GM18519 (cell line): ENCODE measurements around the gene ITGA1.
"Not testable (repeated sequence)": the region's sequence is repeated elsewhere in the genome, so short reads cannot be mapped to it uniquely, and the experiment has no call there.

ENCODE experiments used
- ATAC-seq: cut with Tn5 transposase; IDR thresholded peaks from one replicate; pipeline ENCODE4 v1.9.1; 2021; ENCODE audit warnings: mild to moderate bottlenecking, moderate library complexity; ENCODE audit not compliant: unreplicated experiment, low FRiP score

The ITGA1 gene

GRCh38 chr5:52824827-52825226 is 37.1 kb downstream of the ITGA1 start:
- ATAC-seq, result no peak

- peak; percentile 89 for ATAC-seq
Observed at GRCh38 chr5:52825826-52826225, 38.1 kb downstream of the ITGA1 start.

GRCh38 chr5:52827815-52828214 is 40.1 kb downstream of the ITGA1 start:
- ATAC-seq, result no peak

GRCh38 chr5:52829664-52830063 is 41.9 kb downstream of the ITGA1 start:
- no peak for ATAC-seq

GRCh38 chr5:52830650-52831049 is 42.9 kb downstream of the ITGA1 start:
- ATAC-seq, result no peak

GRCh38 chr5:52831786-52832511 is 44.2 kb downstream of the ITGA1 start:
- no peak for ATAC-seq

- ATAC-seq, result no peak
Observed at GRCh38 chr5:52834320-52834719, 46.6 kb downstream of the ITGA1 start.

- ATAC-seq, result no peak
Observed at GRCh38 chr5:52837068-52837467, 49.4 kb downstream of the ITGA1 start.

GRCh38 chr5:52837591-52838001 is 49.9 kb downstream of the ITGA1 start:
- ATAC-seq, result no peak

GRCh38 chr5:52838326-52839015 is 50.8 kb downstream of the ITGA1 start:
- no peak for ATAC-seq

GRCh38 chr5:52839285-52839684 is 51.6 kb downstream of the ITGA1 start:
- ATAC-seq, result no peak

GRCh38 chr5:52840277-52841050 is 52.7 kb downstream of the ITGA1 start:
- ATAC-seq, result no peak

- ATAC-seq, result no peak
Observed at GRCh38 chr5:52841114-52841513, 53.4 kb downstream of the ITGA1 start.

GRCh38 chr5:52842111-52842510 is 54.4 kb downstream of the ITGA1 start:
- ATAC-seq, result no peak

GRCh38 chr5:52844885-52845284 is 57.2 kb downstream of the ITGA1 start:
- no peak for ATAC-seq

GRCh38 chr5:52846182-52846842 is 58.6 kb downstream of the ITGA1 start:
- no peak for ATAC-seq

GRCh38 chr5:52848688-52849087 is 61.0 kb downstream of the ITGA1 start:
- ATAC-seq, result not testable (repeated sequence)

- ATAC-seq, result no peak
Observed at GRCh38 chr5:52849544-52849943, 61.8 kb downstream of the ITGA1 start.

- no peak for ATAC-seq
Observed at GRCh38 chr5:52853650-52854049, 65.9 kb downstream of the ITGA1 start.

GRCh38 chr5:52854301-52854700 is 66.6 kb downstream of the ITGA1 start:
- no peak for ATAC-seq

- no peak for ATAC-seq
Observed at GRCh38 chr5:52854949-52855348, 67.2 kb downstream of the ITGA1 start.
